Activated CD8-positive, alpha-beta memory T cell treated with anti-CD3 and anti-CD28 coated beads for 4 hours (primary cell): ENCODE results near the gene C1QTNF5.

Source experiments
- DNase-seq, 2 donors: peaks; one replicate each; pipeline ENCODE4 v3.0.0-alpha.2; 2020; ENCODE audit warnings: low read depth in 2 of 2

C1QTNF5 gene

DNA sequence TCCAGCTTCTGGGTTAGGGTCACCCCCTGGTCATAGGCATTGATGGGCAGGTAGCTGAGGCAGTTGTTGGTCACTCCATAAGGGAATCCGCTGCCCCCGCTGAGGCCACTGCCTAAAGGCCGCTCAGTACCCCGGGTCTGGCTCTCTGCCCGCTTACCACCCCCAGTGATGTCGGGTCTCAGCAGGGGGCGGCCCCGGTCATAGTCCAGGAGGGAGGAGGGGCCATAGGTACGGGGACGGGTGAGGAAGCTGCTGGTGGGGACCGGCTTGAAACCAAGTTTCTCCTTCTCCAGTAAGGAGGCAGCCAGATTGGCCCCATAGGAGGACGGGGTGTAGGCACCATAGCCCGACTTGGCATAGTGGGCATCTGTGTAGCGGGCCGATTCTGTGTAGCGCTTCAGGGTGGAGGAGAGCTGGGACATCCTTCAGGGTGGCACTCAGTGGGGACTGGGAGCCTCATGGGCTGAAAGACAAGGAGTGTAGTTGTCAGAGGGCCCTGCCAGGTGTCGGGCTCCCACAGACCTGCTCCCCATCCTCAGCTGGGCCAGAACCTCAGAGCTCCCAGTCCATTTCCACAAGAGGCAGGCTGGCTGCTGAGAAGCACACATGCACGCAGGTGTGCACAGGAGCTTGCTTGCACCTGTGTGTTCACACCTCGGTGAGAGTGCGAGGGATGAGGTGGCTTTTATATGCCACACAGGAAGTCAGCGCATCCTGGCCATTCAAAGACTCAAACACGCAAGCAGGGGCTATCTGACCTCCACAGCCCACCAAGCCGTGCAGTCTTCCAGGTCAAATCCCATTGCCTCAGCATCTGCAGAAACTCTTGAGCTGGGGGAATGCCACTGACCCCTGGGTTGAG, 32.6 kb upstream of the C1QTNF5 start:
- no peak for DNase-seq

DNA sequence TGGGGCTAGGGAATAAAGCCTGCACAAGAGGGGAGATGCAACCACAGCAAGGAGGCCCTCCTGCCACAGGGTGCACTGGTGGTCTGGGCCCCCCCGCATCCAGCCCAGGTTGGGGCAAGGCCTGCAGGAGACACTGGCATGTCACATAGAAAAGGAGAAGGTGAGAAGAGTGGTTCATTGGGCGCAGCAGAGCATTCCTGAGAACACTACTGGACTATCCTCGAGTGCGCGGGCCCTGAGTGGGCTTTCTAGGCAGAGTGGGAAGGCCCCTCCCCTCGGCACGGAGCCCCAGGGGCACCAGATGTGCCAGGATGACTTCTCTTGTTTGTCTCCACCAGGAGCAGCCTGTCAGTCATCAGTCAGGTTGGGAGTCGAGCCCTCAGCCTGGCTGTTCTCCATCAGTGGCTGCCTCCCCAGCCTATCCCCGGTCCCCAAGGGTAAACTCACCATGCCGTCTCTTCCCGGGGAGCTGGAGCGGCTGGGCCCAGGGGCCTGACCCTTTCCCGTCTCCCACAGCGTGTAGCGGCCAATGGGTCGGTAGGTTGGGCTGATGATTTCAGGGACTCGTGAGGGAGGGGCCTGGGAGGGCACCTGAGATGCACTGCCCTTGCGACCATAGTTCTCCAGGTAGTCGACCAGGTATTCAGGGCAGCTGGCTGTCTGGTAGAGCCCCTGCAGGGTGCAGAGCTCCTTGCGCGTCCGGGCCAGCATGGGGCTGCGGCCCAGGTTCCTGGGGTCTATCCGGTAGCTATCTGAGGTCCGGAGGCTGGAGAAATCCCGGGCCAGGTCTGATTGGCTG, 31.8 kb upstream of the C1QTNF5 start:
- DNase-seq, result no peak

DNA sequence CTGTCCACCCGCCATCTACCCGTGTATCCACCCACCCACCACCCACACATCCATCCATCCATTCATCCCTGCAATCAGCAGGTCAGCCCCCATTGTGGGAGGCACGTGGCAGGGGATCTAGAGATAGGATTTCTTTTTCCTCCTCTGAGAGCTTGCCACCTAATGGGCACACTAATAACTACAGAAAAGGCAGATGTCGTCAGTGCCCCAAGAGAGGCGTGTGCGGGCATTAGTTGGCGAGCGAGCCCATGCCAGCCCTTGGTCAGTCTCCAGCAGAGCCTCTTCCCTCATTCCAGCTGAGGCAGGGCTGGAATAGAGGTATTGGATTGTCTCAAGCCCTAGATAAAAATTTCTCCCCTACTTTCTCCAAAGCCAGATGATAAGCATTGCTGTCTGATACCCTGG, 31.1 kb upstream of the C1QTNF5 start:
- no peak for DNase-seq

DNA sequence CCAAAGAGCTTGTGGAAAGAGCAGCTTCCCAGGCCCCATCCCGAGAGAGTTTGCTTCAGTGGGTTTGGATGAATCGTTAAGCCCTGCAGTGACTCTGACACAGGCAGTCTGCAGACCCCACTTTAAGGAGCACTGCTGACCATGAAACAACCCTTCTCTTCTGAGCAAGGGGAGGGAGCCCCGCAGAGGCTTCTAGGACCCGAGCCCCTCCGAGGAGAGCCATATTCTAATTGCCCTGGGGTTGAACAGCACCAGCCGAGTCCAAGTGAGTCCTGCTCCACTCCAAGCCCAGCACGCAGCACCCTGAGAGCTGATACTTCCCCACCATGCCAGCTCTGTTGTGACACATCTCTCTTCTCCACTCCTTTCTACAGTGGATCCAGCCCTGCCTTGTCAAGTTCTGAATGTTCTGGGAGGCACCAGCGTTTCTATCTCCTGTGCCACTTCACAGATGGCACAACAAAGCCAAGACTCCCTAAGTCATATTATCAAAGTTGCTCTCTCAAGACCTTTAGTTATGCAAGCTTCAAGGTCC, 30.5 kb upstream of the C1QTNF5 start:
- DNase-seq, result no peak

DNA sequence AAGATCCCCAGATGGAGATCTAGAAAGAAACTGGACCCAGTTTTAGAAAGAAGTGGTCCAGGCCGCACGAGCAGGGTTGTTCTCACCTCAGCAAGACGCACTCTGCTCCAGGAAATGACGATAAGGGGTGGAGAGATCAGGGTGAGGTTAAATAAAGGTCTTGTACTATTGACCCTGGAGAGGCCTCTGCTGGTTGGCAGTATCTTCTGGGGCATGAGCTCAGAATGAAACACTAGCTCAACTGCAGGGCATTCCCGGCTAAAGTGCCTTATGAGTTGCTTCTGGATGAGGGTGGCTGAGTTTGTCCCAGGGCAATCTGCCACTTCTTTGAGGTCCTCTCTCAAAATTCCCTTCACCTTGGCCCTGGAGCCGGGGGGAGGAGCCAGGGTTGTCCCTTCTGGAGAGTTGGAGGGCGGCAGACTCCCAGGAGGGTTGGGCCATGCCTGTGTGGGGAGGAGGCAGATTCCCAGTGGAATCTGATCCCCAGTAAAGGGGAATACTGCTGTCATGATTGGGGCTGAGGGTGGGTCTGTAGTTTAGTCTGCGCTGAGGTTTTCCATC, 29.9 kb upstream of the C1QTNF5 start:
- DNase-seq, result no peak

DNA sequence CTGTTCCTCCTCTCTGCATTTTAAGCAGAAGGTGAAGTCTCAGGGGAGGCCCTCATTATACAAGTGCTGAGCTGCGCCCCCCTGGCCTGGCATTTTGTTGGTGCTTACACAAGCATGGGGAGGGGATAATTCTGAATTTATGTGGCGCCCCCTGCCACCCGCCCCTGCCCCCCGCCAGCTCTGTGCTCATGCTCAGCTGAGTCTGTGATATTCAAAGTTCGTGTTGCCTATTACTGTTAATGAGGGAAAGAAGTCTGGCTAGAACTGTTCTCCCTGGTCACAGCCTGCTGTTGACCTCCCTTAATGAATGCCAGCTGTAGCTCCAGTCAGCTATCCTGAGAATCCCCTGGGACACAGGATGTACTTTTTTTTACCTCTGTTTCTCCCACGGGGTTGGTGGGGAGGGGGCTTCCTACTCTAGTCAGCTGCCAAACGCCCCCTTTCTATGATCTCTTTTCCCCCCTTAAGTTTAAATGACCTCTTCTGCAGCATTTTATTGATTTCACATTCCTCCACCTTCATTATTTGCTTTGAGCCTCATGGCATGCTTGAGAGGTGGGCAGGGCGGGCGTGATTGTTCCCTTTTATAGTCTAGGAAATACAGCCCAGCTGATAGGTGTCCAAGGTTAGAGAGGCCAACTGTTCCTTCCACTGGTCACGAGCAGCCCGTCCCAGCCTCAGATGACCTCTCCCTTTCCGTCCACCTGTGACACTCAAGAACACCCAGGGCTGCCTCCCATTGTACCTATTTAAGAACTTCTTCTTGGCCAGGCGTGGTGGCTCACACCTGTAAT, 28.6 kb upstream of the C1QTNF5 start:
- no peak for DNase-seq

DNA sequence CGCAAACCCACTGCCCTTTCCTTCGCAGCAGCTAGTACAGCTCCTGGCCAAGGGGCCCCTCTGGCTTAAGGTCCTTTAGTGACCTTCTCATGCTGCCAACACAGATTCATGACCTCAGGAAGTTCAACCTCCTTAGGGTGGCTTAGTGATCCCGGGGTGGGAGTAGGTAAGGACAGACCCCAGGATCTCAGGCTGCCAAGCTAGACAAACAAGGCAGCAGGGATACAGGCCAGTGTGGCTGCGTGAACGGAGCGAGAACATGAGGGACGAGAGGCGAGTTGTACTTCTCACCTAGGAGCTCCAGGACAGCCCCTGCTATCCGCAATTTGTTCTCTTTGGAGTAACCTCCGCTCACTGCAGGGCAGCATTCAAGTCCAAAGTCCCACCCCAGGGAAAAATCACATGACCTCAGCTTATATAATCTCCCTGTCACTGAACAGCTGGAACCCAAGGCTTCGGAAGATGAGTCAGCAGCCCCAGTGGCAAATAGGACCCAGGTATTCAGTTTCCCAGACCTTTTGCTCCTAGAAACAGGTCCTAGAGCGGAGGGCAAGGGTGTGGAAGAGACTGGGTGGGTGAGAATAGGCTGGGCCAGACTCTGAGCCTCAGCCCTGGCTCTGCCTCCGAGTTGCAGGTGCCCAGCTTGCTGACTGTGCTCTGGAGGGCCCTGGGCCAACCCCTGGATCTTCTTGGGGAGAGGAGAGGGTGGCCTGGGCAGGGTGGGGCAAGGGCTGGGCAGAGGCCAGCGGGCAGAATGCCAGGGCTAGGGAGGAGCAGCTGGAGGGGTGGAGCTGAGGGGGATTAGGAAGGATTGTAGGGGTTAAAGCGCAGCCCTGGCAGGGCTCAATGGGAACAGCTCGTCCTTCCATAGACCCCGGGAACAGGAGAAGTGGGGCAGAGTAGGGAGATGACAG, 27.7 kb upstream of the C1QTNF5 start:
- DNase-seq, result no peak

DNA sequence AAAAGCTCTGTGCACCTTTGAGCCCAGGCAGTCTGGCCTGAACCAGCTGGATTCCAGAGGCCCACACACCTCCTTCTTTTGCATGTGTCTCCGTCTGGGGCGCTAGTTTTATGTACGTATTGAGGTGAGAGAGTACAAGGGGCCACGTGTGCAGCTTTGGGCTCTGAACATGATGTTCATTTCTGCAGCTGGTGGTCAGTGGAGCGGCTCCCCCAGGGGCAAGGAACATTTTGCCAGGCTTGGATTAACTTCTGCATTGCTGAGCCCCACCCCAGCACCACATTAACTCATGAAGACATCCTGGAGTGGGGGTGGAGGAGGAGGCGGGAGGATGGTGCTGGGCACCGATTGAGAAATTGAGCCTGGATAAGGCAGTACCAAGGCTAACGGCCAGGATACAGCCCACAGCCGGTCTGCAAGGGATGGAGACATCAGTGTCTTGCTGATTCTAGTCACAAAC, 27.0 kb upstream of the C1QTNF5 start:
- DNase-seq, result no peak

DNA sequence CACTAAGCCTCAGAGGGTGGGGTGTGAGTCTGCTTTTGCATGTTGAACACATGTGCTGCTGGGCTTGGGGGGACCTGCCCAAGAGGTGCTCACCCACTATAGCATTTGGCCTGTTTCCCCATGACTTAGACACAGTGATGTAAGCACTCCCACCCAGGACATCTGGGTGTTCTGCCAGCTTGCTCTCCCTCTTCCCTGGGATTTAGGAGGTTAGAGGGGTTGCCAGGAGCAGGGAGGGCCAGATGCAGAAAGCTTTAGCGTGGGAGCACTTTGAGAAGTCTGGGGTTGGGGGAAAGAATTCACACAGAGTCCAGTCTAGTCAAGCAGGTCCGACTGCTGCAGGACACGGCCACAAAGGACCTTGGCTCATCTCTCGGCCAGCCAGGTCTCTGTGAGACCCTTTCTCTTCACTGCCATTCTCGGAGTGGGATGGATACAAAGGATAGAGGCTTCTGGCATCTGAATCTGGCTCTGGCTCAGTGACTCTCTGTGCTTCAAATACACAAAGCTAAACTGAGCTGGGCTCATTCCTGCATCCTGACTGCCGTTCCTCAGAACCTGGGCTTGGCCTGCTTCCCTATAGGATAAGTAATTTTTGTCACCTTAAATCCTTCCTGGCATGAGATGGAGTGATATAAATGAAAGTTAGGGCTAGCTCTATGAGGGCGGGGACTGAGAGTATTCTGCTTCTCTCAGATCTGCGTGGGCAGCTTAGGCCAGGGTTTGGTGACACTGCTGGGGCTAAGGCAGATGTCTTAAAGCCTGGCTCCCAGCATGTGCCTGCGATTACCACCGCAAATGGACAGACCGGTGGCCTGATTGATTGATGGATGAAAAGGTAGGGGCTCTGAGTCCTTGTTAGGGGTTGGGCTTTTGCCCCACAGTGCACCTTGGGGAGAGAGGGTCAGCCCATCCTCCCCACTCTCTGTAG, 26.3 kb upstream of the C1QTNF5 start:
- DNase-seq, result no peak

DNA sequence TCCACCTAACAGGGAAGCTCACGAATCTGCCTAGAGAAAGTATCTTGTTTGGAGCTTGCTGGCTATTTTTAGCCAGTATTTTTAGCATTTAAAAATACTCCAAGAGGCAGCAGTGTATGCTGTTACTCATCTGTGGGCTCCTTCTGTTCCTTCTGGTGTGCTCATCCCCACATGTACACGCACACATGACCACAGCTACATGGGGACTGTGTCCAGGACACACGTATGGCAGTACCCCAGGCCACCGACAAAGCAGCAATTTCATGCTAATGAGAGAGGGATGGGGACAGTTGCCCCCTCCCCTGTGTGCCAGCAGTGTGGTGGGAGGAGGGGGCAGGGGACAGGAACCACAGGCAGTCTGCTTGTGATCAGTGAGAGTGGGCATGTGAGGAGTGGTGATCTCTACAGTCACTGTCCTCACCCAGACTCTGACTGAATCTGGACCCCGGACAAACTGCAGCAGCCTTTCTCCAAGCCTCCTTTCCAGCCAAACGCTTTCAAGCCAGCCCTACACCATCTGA, 24.4 kb upstream of the C1QTNF5 start:
- no peak for DNase-seq

DNA sequence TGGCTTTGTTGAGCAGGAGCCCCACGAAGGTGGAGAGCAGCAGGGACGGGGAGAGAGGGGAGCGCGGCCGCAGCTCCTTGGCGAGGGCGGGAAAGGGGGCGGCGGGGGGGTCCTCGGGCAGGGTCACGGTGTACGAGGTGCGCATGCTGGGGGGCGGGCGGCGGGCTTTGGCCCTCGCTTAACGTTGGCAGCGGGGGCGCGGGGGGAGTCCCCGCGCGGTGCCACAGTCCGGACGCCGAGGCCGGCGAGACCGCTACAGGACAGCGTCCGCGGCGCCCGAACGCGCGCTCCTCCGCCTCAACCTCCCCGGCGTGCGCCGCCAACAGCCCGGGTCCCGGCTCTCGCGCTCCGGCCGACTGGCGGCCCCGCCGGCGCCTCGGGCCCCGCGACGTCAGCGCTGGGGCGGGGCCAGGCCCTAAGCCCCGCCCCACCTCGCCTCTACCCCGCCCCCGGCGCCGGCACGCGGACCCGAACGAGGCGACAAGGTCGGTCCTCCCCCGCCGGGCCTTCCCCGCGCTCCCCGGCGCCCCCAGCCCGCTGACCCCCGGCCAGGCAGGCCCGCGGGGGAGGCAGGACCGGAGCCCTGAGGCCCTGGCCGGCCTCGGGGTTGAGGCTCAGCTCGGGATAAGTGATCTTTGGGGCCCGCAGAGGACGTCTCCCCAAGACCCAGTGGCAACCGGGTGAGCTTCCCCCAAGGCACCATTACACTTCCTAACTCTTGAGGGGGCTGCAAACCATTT, 23.3 kb upstream of the C1QTNF5 start:
- peak in 1 of 2 donors; percentile 30 for DNase-seq

DNA sequence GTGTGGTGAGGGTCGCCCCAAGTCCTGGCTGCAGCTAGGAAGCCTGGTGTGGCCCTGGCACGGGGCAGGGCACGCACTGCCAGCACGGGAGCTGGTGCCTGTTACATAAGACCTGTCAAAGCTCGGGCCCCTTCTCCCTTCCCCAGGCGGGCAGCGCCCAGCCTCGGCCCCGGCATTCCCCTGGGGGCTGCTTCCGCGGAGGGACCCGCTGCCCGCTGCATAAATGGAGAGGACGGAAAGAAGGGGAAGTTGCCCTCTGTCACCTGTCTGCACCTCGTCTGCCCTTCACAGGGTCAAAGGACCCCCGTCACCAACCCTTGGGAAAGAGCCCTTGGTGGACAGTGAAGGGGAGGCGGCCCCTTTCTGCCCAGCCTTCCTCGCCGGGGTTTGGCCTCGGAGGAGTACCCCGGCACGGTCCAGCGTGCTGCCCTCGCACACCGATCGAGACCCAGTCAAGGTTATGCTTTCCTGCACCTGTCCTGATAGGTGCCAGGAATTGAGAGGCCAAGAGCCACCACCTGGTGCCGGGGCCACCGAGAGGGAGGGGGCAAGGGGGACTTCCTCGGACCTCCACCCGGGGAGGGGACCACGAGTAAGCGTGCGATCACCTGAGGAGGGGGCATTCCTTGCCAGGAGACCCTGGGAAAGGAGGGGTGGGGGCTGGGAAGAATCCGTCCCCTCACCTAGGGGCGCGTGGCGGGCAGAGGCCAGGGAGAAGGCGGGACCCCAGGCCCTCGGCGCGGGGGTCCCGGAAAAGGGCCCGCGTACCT, 22.6 kb upstream of the C1QTNF5 start:
- no peak for DNase-seq

DNA sequence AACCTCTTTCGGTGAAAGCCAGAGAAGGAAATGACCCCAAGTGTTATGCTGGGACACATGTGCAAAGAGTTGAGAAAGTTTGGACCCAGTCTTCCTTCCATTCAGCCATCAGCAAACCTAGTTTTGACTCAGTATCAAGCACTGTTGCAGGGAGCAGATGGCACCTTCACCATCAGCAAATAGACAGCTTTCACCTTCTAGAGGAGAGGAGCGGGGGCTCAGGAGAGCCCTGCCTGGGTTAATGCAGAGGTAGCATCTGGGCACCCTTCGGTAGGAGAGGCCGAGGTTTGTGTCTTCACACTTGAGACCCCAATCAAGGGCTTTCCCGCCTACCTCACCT, 22.0 kb upstream of the C1QTNF5 start:
- DNase-seq, result no peak

DNA sequence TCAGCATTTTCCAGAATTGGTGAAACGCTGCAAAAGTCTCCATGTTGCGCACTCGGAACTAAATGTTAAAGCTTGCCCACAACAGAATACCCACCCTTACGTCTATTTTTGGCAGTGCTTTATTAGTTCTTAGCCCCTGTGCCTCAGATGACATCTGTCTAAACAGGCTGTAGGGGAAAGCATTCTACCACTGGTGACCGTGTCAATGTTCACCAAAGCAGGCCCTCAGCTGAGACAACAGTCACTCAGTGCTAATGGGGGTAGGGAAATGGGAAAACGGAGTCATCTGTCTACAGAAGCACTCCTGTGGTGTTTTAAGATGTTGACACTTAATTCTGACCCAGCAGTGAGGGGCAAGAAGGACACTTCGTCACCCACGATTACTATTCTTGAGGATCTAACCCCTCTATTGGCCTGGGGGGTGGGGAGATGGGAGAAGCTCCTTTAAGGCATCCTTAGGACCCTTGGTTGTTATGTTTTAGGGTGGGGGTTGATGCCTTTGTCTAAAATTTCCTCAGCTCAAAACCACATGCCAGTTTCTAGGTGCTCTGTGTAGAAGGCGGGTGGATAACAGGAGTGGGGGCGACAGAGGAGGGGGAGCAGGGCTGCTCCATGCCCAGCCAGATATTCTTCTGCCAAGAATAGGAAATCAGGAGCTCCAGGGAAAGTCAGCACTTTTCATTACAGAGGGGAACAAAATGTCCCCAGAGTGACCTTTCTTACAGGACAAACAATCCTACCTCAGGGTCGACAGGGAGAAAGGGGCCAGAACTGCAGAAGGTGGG, 21.4 kb upstream of the C1QTNF5 start:
- DNase-seq, result no peak

DNA sequence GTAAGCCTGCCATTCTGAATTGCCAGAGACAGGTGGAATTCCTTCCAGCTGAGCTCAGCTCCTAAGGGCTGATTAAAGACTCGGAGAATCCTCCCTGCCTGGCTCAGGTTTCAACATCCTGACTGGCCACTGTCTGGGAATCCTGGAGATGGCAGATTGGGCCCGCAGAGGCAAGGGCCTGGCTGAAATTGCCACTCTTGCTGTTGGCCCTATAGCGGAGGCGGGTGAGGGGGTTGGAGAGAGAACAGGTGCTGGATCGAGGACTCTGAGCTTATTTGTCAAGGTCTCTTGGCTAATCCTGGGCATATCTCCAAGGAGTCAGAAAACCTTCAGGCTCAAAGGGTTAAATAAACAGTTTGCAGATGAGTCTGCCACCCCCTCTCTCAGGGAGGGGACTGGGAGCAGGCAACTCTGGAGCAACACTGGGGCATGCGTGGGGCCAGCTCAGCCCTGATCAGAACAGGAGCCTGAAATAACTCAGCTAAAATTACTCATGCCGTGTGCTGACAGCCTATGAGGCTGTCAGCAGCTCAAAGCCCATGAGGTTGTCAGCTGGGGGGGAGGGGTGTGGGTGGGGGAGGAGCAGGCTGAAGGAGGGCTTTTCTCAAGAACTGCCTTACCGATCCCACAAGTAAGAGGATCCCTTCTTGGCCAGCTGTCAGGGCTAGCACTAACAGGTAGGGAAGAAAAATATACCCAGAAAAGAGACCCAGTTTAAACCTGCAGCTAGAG, 20.5 kb upstream of the C1QTNF5 start:
- DNase-seq, result no peak
